ENCODE measurements around the gene RRAS2.
"Not testable (repeated sequence)": the region's sequence is repeated elsewhere in the genome, so short reads cannot be mapped to it uniquely, and the experiment has no call there.

Gene RRAS2

DNA sequence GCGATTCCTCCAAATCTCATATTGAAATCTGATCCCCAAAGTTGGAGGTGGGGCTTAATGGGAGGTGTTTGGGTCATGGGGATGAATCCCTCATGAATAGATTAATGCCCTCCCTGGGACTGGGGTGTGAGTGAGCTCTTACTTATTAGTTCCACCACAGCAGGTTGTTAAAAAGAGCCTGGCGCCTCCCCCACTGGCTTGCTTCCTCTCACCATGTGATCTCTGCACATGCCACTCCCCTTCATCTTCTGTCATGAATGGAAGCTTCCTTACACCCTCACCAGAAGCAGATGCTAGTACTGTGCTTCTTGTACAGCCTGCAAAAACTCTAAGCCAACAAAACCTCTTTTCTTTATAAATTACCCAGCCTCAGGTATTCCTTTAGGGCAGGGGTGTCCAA is 8.8 kb downstream of the RRAS2 start:
- no peak for DNase-seq (ENCODE audit: low spot score)
- TF ChIP-seq, protein P1, sequence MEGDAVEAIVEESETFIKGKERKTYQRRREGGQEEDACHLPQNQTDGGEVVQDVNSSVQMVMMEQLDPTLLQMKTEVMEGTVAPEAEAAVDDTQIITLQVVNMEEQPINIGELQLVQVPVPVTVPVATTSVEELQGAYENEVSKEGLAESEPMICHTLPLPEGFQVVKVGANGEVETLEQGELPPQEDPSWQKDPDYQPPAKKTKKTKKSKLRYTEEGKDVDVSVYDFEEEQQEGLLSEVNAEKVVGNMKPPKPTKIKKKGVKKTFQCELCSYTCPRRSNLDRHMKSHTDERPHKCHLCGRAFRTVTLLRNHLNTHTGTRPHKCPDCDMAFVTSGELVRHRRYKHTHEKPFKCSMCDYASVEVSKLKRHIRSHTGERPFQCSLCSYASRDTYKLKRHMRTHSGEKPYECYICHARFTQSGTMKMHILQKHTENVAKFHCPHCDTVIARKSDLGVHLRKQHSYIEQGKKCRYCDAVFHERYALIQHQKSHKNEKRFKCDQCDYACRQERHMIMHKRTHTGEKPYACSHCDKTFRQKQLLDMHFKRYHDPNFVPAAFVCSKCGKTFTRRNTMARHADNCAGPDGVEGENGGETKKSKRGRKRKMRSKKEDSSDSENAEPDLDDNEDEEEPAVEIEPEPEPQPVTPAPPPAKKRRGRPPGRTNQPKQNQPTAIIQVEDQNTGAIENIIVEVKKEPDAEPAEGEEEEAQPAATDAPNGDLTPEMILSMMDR (IDR thresholded peaks at IDR 0.05; ENCODE audit: extremely low read depth, insufficient read depth, missing control alignments), result no peak
- in situ Hi-C loops (cut with MboI; ENCODE audit: low pct_unique_long_range_greater_than_20kb, low sequenced_read_pairs, unreplicated experiment), result no loop called here

DNA sequence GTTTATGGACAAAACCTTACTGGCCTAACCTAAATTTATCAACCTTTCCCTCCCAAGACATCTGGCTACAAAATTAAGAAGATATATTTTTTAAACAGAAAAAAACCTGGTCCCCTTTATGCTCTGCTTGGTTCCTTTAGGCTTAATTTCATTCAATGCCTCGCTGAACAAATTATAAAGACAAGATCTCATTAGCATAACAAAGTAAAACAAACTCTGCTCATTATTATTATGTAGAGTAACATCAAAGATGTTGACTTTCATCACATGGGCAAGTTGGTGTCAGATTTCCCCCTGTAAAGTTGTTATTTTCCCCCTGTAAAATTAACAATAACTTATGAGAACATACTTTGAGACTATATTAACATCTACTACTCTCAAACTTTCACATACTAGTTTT is 11.0 kb downstream of the RRAS2 start:
- in situ Hi-C loops (cut with MboI; ENCODE audit: low pct_unique_long_range_greater_than_20kb, low sequenced_read_pairs, unreplicated experiment), result no loop called here
- TF ChIP-seq, protein P1 (IDR thresholded peaks at IDR 0.05; ENCODE audit: extremely low read depth, insufficient read depth, missing control alignments), result no peak
- no peak for DNase-seq (ENCODE audit: low spot score)

DNA sequence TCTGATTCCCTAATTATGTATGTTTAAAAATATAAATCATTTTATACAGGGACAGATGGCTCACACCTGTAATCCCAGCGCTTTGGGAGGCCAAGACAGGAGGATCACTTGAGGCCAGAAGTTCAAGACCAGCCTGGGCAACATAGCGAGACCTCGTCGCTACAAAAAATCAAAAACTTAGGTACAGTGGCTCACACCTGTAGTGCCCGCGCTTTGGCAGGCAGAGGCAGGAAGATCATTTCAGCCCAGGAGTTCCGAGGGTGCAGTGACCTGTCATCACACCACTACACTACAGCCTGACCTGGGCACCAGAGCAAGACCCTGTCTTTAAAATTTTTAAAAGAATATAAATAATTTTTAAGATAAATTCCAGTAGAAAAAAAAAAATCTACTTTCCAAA is 11.5 kb downstream of the RRAS2 start:
- DNase-seq (ENCODE audit: low spot score), result no peak
- in situ Hi-C loops (cut with MboI; ENCODE audit: low pct_unique_long_range_greater_than_20kb, low sequenced_read_pairs, unreplicated experiment), result no loop called here
- TF ChIP-seq, protein P1 (IDR thresholded peaks at IDR 0.05; ENCODE audit: extremely low read depth, insufficient read depth, missing control alignments), result no peak

DNA sequence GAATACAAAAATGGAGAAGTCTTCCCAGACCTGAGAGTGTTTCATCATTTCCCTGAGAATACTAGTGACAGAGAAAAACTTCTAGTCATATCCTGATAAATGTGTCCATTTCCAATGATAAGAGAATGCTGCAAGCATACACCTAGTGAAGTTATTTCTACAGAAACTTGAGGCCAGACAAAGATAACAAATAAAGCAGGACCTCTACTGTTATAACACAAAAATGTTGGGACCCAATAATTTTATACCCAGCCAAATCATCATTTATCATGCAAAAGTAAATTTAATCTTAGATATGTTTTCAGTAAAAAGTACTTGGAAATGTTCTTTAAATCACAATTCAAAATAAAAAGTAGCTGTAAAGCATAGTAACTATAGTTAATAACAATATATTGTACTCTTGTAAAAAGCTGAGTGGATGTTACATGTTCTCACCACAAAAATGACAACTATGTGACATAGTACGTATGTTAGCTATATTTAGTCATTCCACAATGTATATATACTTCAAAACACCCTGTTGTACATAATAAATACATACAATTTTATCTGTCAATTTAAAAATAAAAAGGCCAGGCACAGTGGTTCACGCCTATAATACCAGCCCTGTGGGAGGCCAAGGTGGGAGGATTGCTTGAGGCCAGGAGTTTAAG is 12.6 kb downstream of the RRAS2 start:
- TF ChIP-seq, protein P1 (IDR thresholded peaks at IDR 0.05; ENCODE audit: extremely low read depth, insufficient read depth, missing control alignments), result no peak
- in situ Hi-C loops (cut with MboI; ENCODE audit: low pct_unique_long_range_greater_than_20kb, low sequenced_read_pairs, unreplicated experiment), result no loop called here
- no peak for DNase-seq (ENCODE audit: low spot score)

DNA sequence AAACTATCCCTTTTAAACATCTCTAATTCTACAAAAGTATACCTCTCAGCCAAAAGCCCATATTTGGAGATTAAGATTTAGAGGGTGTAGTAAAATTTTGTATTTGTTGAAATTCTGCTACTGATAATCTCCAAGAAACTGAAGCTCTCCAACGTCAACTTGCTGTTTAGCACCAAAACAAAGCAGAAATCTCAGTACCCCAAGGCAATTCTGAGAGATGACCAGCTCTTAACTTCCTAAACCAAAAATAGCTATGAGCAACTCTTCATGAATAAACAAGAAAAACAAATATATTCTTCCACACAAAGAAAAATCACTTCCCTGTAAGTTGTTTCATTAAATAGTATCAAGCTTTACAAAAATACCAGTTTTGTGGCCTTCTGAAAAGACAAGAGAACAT is 13.3 kb downstream of the RRAS2 start:
- in situ Hi-C loops (cut with MboI; ENCODE audit: low pct_unique_long_range_greater_than_20kb, low sequenced_read_pairs, unreplicated experiment), result no loop called here
- no peak for DNase-seq (ENCODE audit: low spot score)
- TF ChIP-seq, protein P1 (IDR thresholded peaks at IDR 0.05; ENCODE audit: extremely low read depth, insufficient read depth, missing control alignments), result no peak

DNA sequence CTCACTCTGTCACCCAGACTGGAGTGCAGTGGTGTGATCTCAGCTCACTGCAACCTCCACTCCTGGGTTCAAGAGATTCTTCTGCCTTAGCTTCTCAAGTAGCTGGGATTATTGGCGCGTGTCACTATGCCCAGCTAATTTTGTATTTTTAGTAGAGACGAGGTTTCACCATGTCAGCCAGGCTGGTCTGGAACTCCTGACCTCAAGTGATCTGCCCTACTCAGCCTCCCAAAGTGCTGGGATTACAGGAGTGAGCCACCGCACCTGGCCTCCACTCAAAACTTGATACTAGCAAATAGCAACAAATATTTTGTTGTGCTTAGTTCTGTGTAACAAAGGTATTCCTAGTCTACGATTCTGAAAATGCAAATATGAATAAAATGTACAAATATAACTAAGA is 14.0 kb downstream of the RRAS2 start:
- in situ Hi-C loops (cut with MboI; ENCODE audit: low pct_unique_long_range_greater_than_20kb, low sequenced_read_pairs, unreplicated experiment); DNase-seq (ENCODE audit: low spot score): not testable (repeated sequence)

DNA sequence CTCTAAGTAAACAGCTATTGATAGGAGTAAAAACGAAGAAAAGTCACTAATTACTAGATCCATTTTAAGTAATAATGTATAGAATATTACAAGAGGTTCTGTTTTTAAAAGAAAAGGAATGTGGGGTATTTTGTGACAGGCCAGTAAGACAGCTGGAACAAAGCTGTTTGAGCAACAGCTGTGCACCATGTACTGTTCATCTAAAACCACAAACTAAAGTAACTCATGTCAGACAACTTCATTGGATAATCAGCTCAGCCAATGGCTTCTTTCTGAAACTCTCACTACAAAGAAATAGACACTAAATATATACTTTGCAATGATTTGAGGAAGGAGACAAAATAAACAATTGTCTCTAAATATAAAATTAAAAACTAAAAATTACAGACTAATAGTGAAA is 16.1 kb downstream of the RRAS2 start:
- in situ Hi-C loops (cut with MboI; ENCODE audit: low pct_unique_long_range_greater_than_20kb, low sequenced_read_pairs, unreplicated experiment), result no loop called here
- TF ChIP-seq, protein P1 (IDR thresholded peaks at IDR 0.05; ENCODE audit: extremely low read depth, insufficient read depth, missing control alignments), result no peak
- no peak for DNase-seq (ENCODE audit: low spot score)
